Rectal smooth muscle tissue (tissue), 1 donor: Measurements from ENCODE around the gene STRBP.

ENCODE experiments used
- H3K27ac ChIP-seq: one replicate; pipeline ENCODE4 v1.7.0; 2013; ENCODE audit warnings: low read depth, low read length, inconsistent platforms
- H3K27me3 ChIP-seq: one replicate; pipeline ENCODE4 v1.7.0; 2013; ENCODE audit warnings: low read length; ENCODE audit not compliant: control insufficient read depth, insufficient read depth
- H3K36me3 ChIP-seq: one replicate; pipeline ENCODE4 v1.7.0; 2013; ENCODE audit warnings: low read length; ENCODE audit not compliant: control insufficient read depth, insufficient read depth
- H3K4me1 ChIP-seq: one replicate; pipeline ENCODE4 v1.7.0; 2013; ENCODE audit warnings: low read length; ENCODE audit not compliant: control insufficient read depth, insufficient read depth
- H3K4me3 ChIP-seq: one replicate; pipeline ENCODE4 v1.7.0; 2013; ENCODE audit warnings: low read length
- H3K9ac ChIP-seq: one replicate; pipeline ENCODE4 v1.7.0; 2013; ENCODE audit warnings: low read length

The STRBP gene

GRCh38 chr9:123097430-123098095 is 170.8 kb downstream of the STRBP start:
- Histone ChIP-seq H3K27ac (no peak overlapping the region), H3K36me3 (peaks cover 37% of the 10 kb centered on the region), H3K4me1 (no peaks in the 10 kb centered on the region), H3K4me3 (no peak overlapping the region), H3K27me3 (no peaks in the 10 kb centered on the region), H3K9ac (no peak overlapping the region)

GRCh38 chr9:123096987-123097386 is 171.4 kb downstream of the STRBP start:
- no peaks in the 10 kb centered on the region for H3K4me1 ChIP-seq
- H3K27ac ChIP-seq: no peak overlapping the region
- no peak overlapping the region for H3K4me3 ChIP-seq
- H3K36me3 ChIP-seq: peaks cover 31% of the 10 kb centered on the region
- H3K27me3 ChIP-seq: no peaks in the 10 kb centered on the region
- no peak overlapping the region for H3K9ac ChIP-seq

- Histone ChIP-seq H3K9ac (no peak overlapping the region), H3K4me3 (no peak overlapping the region), H3K4me1 (no peaks in the 10 kb centered on the region), H3K27ac (no peak overlapping the region), H3K36me3 (peaks cover 14% of the 10 kb centered on the region), H3K27me3 (no peaks in the 10 kb centered on the region)
Observed at GRCh38 chr9:123093141-123093540, 175.2 kb downstream of the STRBP start.

GRCh38 chr9:123091459-123091858 is 176.9 kb downstream of the STRBP start:
- H3K27ac ChIP-seq: no peak overlapping the region
- H3K4me3 ChIP-seq: no peak overlapping the region
- H3K36me3 ChIP-seq: peaks cover 4% of the 10 kb centered on the region
- H3K4me1 ChIP-seq: no peaks in the 10 kb centered on the region
- no peaks in the 10 kb centered on the region for H3K27me3 ChIP-seq
- no peak overlapping the region for H3K9ac ChIP-seq

GRCh38 chr9:123090956-123091355 is 177.4 kb downstream of the STRBP start:
- H3K36me3 ChIP-seq: peaks cover 4% of the 10 kb centered on the region
- no peaks in the 10 kb centered on the region for H3K27me3 ChIP-seq
- H3K4me3 ChIP-seq: no peak overlapping the region
- H3K27ac ChIP-seq: no peak overlapping the region
- H3K4me1 ChIP-seq: no peaks in the 10 kb centered on the region
- H3K9ac ChIP-seq: no peak overlapping the region

GRCh38 chr9:123090198-123090896 is 178.0 kb downstream of the STRBP start:
- Histone ChIP-seq H3K27me3 (no peaks in the 10 kb centered on the region), H3K9ac (no peak overlapping the region), H3K4me3 (no peak overlapping the region), H3K4me1 (no peaks in the 10 kb centered on the region), H3K27ac (no peak overlapping the region), H3K36me3 (peaks cover 4% of the 10 kb centered on the region)

- no peak overlapping the region for H3K4me3 ChIP-seq
- H3K4me1 ChIP-seq: no peaks in the 10 kb centered on the region
Observed at GRCh38 chr9:123089790-123090189, 178.6 kb downstream of the STRBP start.

GRCh38 chr9:123089040-123089439 is 179.3 kb downstream of the STRBP start:
- peaks cover 8% of the 10 kb centered on the region for H3K36me3 ChIP-seq
- H3K27ac ChIP-seq: no peak overlapping the region
- H3K9ac ChIP-seq: no peak overlapping the region
- no peak overlapping the region for H3K4me3 ChIP-seq
- H3K4me1 ChIP-seq: no peaks in the 10 kb centered on the region
- no peaks in the 10 kb centered on the region for H3K27me3 ChIP-seq

More at GRCh38 chr9:123089790-123090189, 178.6 kb downstream of the STRBP start:
- Histone ChIP-seq H3K36me3 (peaks cover 6% of the 10 kb centered on the region), H3K27ac (no peak overlapping the region), H3K27me3 (no peaks in the 10 kb centered on the region), H3K9ac (no peak overlapping the region)

- H3K27me3 ChIP-seq: no peaks in the 10 kb centered on the region
- H3K27ac ChIP-seq: no peak overlapping the region
- H3K4me1 ChIP-seq: no peaks in the 10 kb centered on the region
- H3K4me3 ChIP-seq: no peak overlapping the region
- H3K9ac ChIP-seq: no peak overlapping the region
- H3K36me3 ChIP-seq: peaks cover 8% of the 10 kb centered on the region
Observed at GRCh38 chr9:123087359-123087888, 181.0 kb downstream of the STRBP start.

GRCh38 chr9:123085916-123086315 is 182.5 kb downstream of the STRBP start:
- Histone ChIP-seq H3K27me3 (no peaks in the 10 kb centered on the region), H3K9ac (no peak overlapping the region), H3K27ac (no peak overlapping the region), H3K36me3 (peaks cover 8% of the 10 kb centered on the region), H3K4me1 (no peaks in the 10 kb centered on the region), H3K4me3 (no peak overlapping the region)

- peaks cover 8% of the 10 kb centered on the region for H3K36me3 ChIP-seq
- no peaks in the 10 kb centered on the region for H3K27me3 ChIP-seq
- H3K27ac ChIP-seq: no peak overlapping the region
- H3K4me1 ChIP-seq: no peaks in the 10 kb centered on the region
- H3K4me3 ChIP-seq: no peak overlapping the region
- no peak overlapping the region for H3K9ac ChIP-seq
Observed at GRCh38 chr9:123084256-123084655, 184.1 kb downstream of the STRBP start.

GRCh38 chr9:123083680-123084079 is 184.7 kb downstream of the STRBP start:
- Histone ChIP-seq H3K36me3 (peaks cover 5% of the 10 kb centered on the region), H3K4me1 (no peaks in the 10 kb centered on the region), H3K27me3 (no peaks in the 10 kb centered on the region), H3K9ac (no peak overlapping the region), H3K27ac (no peak overlapping the region), H3K4me3 (no peak overlapping the region)

GRCh38 chr9:123081824-123082223 is 186.6 kb downstream of the STRBP start:
- Histone ChIP-seq H3K27me3 (no peaks in the 10 kb centered on the region), H3K36me3 (peaks cover 10% of the 10 kb centered on the region), H3K4me1 (no peaks in the 10 kb centered on the region), H3K9ac (no peak overlapping the region), H3K4me3 (no peak overlapping the region), H3K27ac (no peak overlapping the region)
